Adipocyte (in vitro differentiated cells): ENCODE measurements around the gene EXPH5.
A peak's percentile ranks its signal among the peaks of the same experiment; 100 is the strongest.
"Not testable (repeated sequence)": the region's sequence is repeated elsewhere in the genome, so short reads cannot be mapped to it uniquely, and the experiment has no call there.

Experiments used
- DNase-seq: peaks from one replicate; pipeline ENCODE4 v3.0.0-alpha.2; 2015; ENCODE audit warnings: low read depth
- H3K27me3 ChIP-seq: replicated peaks from 2 replicates; pipeline ENCODE4 v1.7.0; 2013; ENCODE audit warnings: mild to moderate bottlenecking, low read length, moderate library complexity; ENCODE audit not compliant: control insufficient read depth, insufficient read depth
- H3K36me3 ChIP-seq: 2 replicates; pipeline ENCODE4 v1.7.0; 2013; ENCODE audit warnings: low read length, mild to moderate bottlenecking, moderate library complexity; ENCODE audit not compliant: control insufficient read depth, insufficient read depth, severe bottlenecking
- H3K4me1 ChIP-seq: 2 replicates; pipeline ENCODE4 v1.7.0; 2013; ENCODE audit warnings: mild to moderate bottlenecking, low read length, moderate library complexity; ENCODE audit not compliant: control insufficient read depth, insufficient read depth
- H3K4me3 ChIP-seq: 2 replicates; pipeline ENCODE4 v1.7.0; 2013; ENCODE audit warnings: mild to moderate bottlenecking, low read length, moderate library complexity
- H3K9ac ChIP-seq: 2 replicates; pipeline ENCODE4 v1.7.0; 2013; ENCODE audit warnings: mild to moderate bottlenecking, low read length, moderate library complexity
- H3K9me3 ChIP-seq: 2 replicates; pipeline ENCODE4 v1.7.0; 2013; ENCODE audit warnings: mild to moderate bottlenecking, low read length, moderate library complexity; ENCODE audit not compliant: control insufficient read depth

EXPH5 gene

GRCh38 chr11:108599978-108600377 lies 6.4 kb upstream of the EXPH5 start:
- H3K27me3 ChIP-seq = peaks cover 11% of the 10 kb centered on the region
- no peaks in the 10 kb centered on the region for H3K9me3 ChIP-seq
- H3K9ac ChIP-seq = no peak overlapping the region
- peaks cover 10% of the 10 kb centered on the region for H3K4me1 ChIP-seq
- H3K36me3 ChIP-seq = no peaks in the 10 kb centered on the region
- DNase-seq = no peak
- H3K4me3 ChIP-seq = no peak overlapping the region

- Histone ChIP-seq H3K4me3 (no peak overlapping the region), H3K27me3 (peaks cover 18% of the 10 kb centered on the region), H3K36me3 (no peaks in the 10 kb centered on the region), H3K9ac (no peak overlapping the region), H3K9me3 (no peaks in the 10 kb centered on the region), H3K4me1 (peaks cover 10% of the 10 kb centered on the region)
- no peak for DNase-seq
These were observed 4.3 kb upstream of the EXPH5 start for GRCh38 chr11:108597736-108598355.

DNA sequence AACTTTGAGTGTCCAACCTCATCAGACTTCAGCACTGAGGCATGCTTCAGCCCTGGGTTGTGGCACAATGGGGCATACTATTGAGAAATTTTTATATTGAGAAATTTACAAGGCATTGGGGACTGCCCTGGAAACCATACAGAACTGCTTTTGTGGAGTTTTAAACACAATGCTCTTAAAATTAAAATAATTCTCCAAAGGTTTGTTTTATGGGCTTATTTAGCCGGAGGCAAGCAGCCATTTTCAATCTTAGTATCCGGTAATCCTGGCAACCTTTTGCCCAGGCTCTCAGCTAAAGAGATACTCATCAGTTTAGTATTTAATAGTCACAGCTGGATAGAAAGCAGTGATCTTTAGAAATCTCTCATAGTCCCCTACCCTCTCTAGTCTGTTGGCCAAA lies 3.1 kb upstream of the EXPH5 start:
- H3K36me3 ChIP-seq = no peaks in the 10 kb centered on the region
- H3K9me3 ChIP-seq = no peaks in the 10 kb centered on the region
- no peak overlapping the region for H3K9ac ChIP-seq
- H3K4me1 ChIP-seq = peaks cover 10% of the 10 kb centered on the region
- DNase-seq = no peak
- no peak overlapping the region for H3K4me3 ChIP-seq
- peaks cover 29% of the 10 kb centered on the region for H3K27me3 ChIP-seq

GRCh38 chr11:108593923-108594434 lies 411 bp upstream of the EXPH5 start:
- H3K9ac ChIP-seq = no peak overlapping the region
- no peak for DNase-seq
- H3K27me3 ChIP-seq = peaks cover 30% of the 10 kb centered on the region
- peak overlapping the region; percentile 82 for H3K4me3 ChIP-seq
- no peaks in the 10 kb centered on the region for H3K36me3 ChIP-seq
- H3K4me1 ChIP-seq = peaks cover 10% of the 10 kb centered on the region
- no peaks in the 10 kb centered on the region for H3K9me3 ChIP-seq

GRCh38 chr11:108592591-108593213 lies 866 bp downstream of the EXPH5 start:
- peak; percentile 58 for DNase-seq
- Histone ChIP-seq H3K36me3 (no peaks in the 10 kb centered on the region), H3K4me1 (peaks cover 7% of the 10 kb centered on the region)

DNA sequence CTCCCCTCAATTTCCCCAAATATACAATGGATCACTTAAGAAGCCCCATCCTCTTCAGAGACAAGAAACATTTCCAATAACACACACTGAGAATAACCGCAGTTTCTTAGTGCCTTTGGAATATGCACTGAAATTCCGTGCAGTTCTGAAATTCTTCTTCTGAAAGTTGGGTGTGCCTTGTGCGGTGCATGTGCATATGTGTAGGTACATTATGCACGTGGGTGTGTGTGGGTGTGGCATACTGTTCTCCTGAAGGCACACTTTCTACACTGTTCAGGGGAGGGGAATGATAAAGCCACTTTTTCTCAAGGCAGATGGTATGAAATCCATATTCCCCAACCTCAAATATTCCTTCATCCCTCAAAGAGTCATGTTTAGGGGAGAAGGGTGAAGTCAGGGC lies 1.7 kb downstream of the EXPH5 start:
- peaks cover 34% of the 10 kb centered on the region for H3K27me3 ChIP-seq
- H3K36me3 ChIP-seq = no peaks in the 10 kb centered on the region
- H3K9me3 ChIP-seq = no peaks in the 10 kb centered on the region
- H3K4me1 ChIP-seq = peaks cover 3% of the 10 kb centered on the region
- H3K4me3 ChIP-seq = no peak overlapping the region
- no peak overlapping the region for H3K9ac ChIP-seq
- no peak for DNase-seq

More at GRCh38 chr11:108592591-108593213, 866 bp downstream of the EXPH5 start:
- Histone ChIP-seq H3K4me3 (peak overlapping the region; percentile 82), H3K9ac (no peak overlapping the region), H3K27me3 (peaks cover 34% of the 10 kb centered on the region), H3K9me3 (no peaks in the 10 kb centered on the region)

- peak; percentile 22 for DNase-seq
- Histone ChIP-seq H3K27me3 (peaks cover 18% of the 10 kb centered on the region), H3K4me3 (no peak overlapping the region), H3K4me1 (no peaks in the 10 kb centered on the region), H3K9me3 (no peaks in the 10 kb centered on the region), H3K36me3 (no peaks in the 10 kb centered on the region), H3K9ac (no peak overlapping the region)
These were observed 4.4 kb downstream of the EXPH5 start for GRCh38 chr11:108589136-108589535.

GRCh38 chr11:108588287-108588686 lies 5.3 kb downstream of the EXPH5 start:
- peaks cover 16% of the 10 kb centered on the region for H3K27me3 ChIP-seq
- DNase-seq = no peak
- no peak overlapping the region for H3K4me3 ChIP-seq
- no peaks in the 10 kb centered on the region for H3K36me3 ChIP-seq
- no peaks in the 10 kb centered on the region for H3K4me1 ChIP-seq
- no peak overlapping the region for H3K9ac ChIP-seq
- no peaks in the 10 kb centered on the region for H3K9me3 ChIP-seq

- no peak for DNase-seq
- Histone ChIP-seq H3K27me3 (peaks cover 8% of the 10 kb centered on the region), H3K4me3 (no peak overlapping the region), H3K9ac (no peak overlapping the region), H3K9me3 (no peaks in the 10 kb centered on the region), H3K4me1 (no peaks in the 10 kb centered on the region), H3K36me3 (no peaks in the 10 kb centered on the region)
These were observed 6.5 kb downstream of the EXPH5 start for GRCh38 chr11:108587109-108587508.

DNA sequence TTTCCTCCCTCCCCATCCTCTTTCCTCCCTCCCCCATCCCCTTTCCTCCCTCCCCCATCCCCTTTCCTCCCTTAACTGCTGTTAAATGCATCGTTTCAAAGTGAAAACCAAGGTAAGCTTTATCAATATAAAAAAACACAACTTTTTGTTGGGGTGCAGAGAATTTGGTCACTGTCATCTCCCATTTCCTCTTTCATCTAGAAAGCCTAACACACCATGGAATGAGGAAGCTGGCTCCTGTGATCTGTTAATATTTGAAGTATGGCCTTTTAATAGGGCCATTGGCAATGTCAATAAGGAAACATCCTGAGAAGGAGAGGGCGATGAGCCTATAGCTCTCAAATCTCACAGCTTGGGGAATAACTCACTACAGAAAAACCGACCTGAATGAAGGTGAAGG lies 7.0 kb downstream of the EXPH5 start:
- Histone ChIP-seq H3K9ac (no peak overlapping the region), H3K4me1 (no peaks in the 10 kb centered on the region), H3K36me3 (no peaks in the 10 kb centered on the region), H3K4me3 (no peak overlapping the region), H3K9me3 (no peaks in the 10 kb centered on the region), H3K27me3 (peaks cover 4% of the 10 kb centered on the region)
- no peak for DNase-seq

DNA sequence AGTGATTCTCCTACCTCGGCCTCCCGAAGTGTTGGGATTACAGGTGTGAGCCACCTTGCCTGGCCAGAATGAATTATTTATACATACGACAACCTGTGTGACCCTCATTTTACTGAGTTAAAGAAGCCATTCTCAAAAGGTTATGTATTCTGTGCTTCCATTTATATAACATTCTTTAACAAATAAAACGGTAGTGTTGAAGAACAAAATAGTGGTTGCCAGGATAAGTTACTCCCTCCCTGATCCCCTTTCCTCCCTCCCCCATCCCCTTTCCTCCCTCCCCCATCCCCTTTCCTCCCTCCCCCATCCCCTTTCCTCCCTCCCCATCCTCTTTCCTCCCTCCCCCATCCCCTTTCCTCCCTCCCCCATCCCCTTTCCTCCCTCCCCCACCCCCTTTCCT lies 7.4 kb downstream of the EXPH5 start:
- DNase-seq, H3K4me1 ChIP-seq, H3K9ac ChIP-seq, H3K9me3 ChIP-seq, H3K4me3 ChIP-seq, H3K36me3 ChIP-seq, H3K27me3 ChIP-seq: not testable (repeated sequence)
